HG02798 (cell line): ENCODE results near the gene LRRC49.
"Not testable (repeated sequence)": the region's sequence is repeated elsewhere in the genome, so short reads cannot be mapped to it uniquely, and the experiment has no call there.

Experiments
- ATAC-seq: cut with Tn5 transposase; IDR thresholded peaks from one replicate; pipeline ENCODE4 v1.9.1; 2021; ENCODE audit warnings: mild to moderate bottlenecking; ENCODE audit not compliant: unreplicated experiment, poor library complexity

The LRRC49 gene

DNA sequence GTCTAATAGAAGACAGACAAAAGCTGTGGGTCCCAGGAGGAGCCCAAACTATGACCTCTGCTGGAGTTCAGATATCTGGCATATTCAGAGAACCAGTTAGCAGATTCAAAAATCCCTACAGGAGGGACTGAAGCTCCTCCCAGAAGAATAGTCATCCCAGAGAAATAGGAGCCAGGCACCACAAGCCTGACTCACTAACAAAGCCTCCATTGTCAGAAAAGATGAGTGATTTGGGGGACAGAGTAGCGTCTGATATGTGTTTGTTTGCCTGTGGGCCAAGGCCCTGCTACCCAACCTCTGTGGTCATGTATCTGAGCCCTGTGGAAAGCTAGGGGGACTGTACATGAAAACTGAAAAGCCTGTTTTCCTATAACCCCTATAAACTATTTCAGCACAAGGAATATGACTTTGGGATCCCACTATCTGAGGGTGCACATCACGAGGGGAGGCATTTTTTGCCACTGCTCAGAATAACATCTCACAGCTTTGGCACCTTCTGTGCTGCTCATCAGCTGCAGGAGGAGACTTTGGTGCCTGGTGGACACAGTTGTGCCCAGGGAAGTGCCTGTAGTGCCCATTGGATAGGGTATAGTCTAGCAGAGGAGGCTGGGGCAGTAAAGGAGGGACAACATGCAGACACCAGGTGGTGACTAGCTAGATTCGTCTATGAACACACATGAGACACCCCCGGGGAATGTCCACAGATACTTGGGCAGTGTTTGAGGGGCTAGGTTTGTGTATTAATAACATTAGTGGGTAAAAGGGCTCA is 29.0 kb upstream of the LRRC49 start:
- ATAC-seq: no peak

DNA sequence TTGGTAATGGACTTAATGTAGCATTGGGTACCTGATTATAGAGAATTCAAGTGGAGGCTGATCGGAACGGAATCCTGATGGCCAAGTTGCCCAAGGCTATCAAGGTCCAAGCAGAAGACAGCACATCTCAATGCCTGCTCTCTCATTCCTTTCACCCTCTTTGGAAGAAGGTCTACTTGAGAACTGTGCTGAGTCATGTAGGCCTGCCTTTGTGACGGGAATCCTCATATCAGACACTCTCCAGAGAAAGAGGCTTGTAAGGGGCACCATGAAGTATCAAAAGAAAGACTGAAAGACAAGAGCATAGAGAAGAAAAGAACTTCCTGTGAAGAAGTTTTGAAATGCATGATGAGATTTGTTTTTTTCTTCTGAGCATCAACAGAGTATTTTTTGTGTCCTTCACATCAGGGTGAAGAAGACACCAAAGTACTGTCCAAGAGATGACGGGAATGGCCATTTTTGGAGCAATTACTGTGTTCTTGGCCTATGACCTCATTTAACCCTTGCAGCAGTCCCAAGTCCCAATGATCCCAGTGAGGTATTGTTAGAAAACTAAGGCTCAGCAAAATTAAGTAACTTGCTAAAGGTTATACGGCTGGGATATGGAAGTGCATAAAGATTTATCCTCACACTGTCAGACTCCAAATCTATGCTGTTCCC is 25.5 kb upstream of the LRRC49 start:
- ATAC-seq: no peak

DNA sequence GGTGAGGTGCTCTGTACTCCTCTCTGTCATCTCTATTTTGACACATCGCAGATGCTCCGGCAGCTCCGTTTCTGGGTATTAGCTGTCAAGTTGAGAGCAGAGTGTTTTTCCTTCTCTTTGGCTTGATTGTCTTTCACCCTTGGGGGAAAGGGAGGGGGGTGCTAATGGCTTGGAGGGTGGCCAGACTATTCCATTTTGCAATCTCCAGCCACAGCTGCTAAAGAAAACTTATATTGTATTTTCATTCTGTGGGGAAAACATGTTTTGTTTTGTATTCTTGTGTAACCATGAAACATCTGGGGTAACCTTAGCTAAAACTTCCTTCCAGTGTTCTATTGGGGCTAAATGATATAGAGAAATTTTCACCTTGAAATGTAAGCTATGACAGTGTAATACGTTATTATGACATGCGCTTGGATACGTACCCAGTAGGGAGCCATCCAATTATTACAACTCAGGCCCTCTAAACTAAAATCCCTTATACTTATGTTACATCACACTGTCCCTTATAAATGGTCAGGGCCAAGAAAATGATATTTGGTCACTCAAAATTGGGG is 24.6 kb upstream of the LRRC49 start:
- ATAC-seq: no peak

DNA sequence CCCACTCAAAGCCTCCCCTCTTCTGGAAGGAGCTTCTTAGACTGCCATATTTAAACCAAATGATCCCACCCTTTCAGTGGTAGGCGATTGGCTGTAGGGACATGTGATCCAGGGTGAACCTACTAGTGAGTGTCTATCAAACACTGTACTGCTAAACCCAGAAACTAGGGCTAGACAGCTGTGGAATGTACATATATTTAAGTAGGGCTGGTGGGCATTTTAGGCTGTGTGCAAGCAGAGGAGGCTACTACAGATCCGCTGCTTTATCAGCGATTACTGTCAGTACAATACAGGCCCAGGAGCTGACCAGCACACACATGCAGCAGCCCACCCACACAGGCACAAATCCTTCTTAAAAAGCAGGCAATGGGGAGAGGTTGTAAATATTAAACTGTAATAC is 23.3 kb upstream of the LRRC49 start:
- no peak for ATAC-seq

DNA sequence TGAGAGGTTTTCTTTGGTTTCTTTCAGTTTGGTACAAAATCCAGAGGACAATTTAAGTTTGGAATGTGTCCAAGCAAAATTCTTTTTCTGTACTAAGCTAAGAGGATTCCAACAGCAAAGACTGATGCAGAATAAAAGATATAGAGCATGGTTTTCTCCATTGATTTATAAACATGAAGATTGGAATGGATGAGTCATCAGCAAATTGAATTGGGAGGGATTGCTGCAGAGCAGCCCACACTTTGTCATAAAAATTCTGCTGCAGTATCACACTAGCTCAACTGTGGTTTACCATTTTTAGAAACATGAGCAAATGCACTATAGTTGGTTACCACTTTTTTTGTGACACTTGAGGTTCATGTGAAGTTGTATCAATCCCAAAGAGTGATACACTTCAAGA is 22.6 kb upstream of the LRRC49 start:
- ATAC-seq: no peak

DNA sequence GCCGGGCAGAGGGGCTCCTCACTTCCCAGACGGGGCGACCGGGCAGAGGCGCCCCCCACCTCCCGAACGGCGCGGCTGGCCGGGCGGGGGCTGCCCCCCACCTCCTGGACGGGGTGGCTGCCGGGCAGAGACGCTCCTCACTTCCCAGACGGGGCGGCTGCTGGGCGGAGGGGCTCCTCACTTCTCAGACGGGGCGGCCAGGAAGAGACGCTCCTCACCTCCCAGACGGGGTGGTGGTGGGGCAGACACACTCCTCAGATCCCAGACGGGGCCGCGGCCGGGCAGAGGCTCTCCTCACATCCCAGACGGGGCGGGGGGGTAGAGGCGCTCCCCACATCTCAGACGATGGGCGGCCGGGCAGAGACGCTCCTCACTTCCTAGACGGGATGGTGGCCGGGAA is 21.1 kb upstream of the LRRC49 start:
- not testable (repeated sequence) for ATAC-seq

DNA sequence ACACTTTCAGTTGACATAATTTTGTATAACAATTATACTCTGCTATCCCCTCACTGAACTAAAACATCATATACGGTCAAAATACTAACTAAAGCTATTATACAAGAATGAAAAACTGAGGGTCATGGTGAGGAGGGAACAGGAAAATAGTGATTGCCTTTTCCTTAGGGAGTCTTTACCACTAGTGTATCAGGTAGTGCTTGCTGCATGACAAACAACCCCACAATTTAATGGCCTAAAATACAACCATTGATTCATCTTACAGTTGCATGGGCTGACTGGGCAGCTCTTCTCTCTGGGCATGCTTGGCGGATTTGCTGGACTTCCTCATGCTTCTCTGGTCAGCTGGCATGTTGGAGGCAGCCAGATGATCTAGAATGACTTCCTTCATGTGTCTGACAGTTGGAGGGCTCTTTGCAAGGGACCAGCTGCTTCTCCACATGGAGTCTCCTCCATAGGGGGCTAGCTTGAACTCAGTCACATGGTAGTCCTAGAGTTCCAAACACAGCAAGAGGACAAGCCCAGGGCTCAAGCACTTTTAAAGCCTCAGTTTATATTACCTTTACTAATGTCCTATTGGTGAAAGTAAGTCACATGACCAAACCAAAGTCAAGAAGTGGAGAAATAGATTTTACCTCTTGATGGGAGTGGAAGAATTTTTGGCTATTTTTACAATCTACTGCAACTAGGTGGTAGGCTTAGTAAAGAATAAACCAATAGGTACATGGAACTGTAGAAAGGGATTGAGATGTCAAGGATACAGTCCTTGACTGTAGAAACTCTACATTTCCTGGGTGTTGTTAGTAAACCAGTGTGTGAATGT is 19.2 kb upstream of the LRRC49 start:
- no peak for ATAC-seq

DNA sequence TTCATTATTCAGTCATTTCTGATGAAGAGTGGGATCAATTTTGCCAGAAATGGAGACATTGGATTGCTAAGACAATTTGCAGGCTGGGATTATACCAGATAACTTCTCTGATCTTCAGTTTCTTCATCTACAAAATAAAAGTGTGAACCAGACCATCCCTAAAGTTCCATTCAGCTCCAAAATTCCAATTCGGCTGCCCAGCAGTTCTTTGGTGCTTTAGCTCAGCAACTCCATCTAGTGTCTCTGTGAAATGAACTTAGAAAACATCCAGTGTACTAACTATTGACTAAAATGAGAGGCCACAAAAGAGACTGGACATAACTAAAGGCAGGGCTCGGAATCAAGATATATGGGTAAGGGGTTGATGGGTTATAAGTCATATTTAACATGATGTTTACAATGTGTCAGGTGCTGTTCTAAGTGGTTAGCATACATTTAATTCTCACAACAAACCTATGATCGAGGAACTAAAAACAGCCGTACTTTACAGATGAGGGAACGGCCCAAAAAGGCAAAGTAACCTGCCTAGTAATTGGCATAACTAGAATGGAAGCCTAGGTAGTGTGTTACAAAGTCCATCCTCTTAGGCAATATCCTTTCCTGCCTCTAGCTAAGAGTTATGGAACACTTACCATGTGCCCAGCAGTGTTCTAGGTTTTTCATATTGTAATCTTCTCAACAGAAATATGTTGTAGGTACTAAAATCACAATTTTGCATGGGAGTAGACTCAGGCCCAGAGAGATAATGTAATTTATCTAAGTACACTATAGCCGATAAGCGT is 17.4 kb upstream of the LRRC49 start:
- no peak for ATAC-seq

DNA sequence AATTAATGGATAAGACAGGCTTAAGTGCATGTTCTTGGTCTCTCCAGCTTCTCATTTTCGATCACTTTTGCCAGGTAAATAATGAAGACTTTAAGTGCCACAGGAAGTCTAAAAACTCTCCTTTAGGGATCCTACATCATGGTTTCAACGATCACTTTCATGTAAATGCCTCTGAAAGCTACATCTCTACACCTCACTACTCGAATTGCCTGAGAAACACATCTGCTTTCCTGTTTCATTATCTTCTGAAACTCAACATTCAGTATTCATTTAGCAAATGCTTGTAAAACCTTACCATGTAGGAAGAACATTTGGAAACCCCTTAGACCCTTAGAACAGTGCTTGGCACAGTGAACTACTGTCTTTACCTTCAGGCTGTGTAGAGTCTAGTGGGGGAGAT is 16.6 kb upstream of the LRRC49 start:
- ATAC-seq: no peak

DNA sequence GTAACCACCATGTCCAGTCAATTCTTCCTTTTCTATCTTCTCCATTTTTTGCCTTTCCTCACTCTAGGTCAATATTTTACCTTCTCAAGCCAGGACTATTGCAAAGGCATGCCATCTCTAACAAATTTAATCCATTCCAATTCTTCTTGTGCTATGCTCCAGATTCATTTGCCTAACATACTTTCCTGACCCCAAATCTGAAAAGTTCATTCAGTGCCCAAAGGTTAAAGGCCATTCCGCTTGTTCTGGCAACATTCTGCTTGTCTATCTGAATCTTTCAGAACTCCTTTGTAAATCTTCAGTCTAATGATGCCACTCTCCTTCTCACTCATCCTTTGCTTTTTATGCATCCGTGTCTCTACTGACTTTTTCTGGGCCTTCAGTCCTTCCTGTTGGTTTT is 15.9 kb upstream of the LRRC49 start:
- ATAC-seq: no peak

DNA sequence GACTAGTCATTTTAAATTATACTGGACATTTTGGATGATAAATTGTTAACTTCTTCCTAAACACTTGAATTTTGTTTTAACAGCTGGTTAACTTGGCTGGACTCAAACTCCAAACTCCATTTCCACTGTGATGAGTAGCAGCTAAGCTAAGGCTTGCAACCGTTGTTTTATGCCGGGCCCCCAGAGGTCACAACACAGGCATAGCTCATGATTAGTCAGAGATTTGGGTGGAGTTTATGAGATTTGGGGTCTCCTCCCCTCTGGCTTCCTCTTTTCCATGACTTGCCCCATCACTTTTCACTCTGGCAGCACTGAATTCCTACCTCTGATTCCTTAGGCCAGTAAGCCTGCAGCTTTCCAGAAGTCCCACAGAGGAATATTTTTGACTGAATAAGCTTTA is 13.2 kb upstream of the LRRC49 start:
- no peak for ATAC-seq

DNA sequence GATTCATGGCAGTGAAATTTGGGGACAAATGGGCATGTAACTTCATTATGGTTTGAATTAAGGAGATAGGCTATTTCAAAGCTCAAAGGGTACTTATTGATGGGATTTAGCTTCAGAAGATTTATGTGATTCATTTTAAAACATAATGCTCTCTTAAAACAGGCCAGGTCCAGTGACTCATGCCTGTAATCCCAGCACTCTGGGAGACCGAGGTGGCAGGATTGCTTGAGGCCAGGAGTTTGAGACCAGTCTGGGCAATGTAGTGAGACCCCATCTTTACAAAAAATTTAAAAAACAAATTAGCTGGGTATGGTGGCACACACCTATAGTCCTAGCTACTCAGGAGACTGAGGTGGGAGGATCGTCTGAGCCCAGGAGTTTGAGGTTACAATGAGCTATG is 11.8 kb upstream of the LRRC49 start:
- ATAC-seq: no peak

DNA sequence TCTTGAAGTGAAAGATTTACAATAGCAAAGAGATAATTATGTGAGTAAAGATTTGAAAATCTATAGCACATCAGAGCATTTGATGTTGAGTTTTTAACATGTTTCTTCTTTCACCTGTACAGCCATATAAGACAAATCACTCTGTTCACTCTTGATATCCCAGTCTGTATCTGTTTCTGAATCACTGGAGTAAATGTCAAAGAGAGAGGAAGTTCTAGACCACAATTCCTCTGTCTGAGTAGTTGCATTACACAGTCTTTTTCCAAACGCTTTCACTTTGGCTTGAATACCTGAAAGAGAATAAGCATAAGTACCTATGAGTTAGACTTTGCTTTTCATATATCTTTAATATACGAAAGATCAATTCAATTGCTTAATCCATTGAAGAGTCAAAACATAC is 10.3 kb upstream of the LRRC49 start:
- ATAC-seq: no peak

DNA sequence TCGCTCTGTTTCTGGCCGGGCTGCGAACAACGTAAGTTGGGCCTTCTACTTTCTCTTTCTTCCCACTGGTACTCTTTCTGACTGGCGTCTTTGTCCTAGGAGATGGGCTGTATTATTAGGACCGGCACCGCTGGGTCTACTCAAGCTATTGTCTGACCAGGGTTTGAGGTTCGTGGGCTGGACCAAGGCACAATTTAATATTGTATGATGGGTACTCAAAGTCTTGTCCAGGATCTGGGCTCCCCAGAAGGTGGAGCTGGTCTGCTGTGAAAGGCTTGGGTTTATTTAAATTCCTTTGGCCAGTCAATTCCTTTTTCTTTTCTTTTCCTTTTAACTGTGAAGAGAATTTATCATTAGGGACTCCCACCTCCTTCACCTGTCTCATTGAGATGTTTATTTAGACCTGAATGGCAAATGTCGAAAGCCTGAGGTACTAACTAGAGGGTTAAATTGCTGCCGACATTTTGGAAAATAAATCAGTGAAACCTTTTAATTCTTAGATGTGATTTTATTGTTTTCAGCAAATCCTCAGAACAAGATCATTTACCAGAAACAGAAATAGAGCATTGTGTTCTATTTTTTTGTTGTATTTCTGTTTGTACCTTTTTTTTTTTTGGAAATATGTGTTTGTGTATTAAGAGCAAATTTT is 410 bp downstream of the LRRC49 start:
- ATAC-seq: peak; percentile 20

DNA sequence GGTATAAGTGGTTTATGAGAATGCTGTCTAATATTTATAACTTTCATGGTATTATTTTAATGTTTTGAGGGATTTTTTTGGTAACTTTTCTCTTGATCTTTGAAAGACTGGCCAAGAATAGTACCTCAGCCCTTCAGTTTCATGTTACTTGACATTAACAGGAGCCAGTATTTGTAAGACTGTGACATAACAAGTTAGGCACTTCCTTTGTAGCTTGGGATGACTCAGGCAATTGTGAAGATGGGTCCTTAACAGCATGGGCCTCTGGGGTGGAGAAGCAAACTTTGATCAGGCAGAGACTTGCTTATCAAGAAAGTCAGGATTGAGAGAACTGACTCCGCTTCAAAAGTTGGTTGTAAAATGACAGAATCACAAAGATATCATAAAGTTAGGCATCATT is 9.5 kb downstream of the LRRC49 start:
- no peak for ATAC-seq

DNA sequence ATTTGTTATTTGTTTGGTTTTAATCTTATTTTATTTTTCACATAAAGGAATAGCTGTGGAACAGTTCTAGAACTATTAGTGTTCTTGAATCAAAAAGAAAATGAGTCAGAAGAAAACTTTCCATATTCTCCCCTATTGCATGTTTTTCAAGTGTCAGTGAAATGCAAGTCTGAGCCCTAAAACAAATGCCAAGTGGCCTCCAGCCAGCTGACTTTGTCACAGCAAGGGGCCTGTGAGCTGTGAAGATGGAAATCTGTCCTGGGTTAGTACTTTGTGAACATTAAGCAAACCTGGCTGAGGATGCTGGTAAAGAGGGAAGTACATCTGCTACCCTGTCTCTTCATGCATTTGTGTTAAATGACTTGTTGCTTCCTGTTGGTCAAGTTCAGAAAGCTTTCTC is 14.2 kb downstream of the LRRC49 start:
- ATAC-seq: no peak

DNA sequence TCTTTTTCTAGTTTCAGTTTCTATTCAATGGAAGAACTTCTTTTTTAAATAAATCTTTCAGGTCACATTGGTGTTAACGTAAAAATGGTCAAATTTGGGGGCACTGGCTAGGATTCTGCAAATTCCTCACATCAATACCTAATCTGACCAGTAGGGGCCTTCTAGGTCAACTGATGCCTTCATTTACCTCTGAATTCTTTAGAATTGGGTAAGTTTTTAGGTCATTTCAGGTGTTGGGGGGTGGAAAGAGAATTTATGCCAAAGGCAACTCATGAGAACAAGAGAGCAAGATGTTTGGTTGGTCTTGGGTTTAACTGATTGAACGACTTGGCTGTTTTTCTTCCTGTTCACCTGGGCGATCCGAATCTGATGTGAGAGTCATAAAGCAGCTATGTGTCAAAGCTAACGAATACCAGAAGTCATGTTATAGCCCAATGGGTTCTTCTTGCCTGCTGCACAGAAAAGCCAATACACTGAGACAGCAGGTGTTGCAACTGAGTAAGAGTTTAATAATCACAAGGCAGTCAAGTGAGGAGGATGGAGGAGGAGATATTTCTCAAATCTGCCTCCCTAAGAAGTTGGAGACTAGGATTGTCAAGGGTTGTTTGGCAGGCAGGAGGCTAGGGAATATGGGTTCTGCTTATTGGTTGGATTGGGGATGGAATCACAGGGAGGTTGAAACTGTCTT is 15.3 kb downstream of the LRRC49 start:
- no peak for ATAC-seq

DNA sequence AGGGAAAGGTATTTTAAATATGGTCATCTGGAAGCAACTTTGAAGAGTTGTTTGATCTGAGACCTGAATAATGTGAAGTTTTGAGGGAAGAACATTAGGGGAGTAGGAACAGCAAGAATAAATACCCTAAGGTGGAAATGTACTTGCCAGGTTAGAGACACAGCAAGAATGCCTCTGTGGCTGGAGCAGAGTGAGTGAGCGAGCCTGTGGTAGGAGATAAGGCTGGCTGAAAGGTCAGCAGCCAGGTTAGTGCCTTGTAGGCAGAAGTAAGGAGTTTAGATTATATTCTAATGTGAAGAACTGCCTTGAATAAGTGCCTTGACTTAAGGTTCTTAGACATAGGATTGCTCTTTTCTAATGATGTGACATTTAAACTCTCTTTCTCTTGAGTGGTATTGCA is 18.3 kb downstream of the LRRC49 start:
- ATAC-seq: no peak

DNA sequence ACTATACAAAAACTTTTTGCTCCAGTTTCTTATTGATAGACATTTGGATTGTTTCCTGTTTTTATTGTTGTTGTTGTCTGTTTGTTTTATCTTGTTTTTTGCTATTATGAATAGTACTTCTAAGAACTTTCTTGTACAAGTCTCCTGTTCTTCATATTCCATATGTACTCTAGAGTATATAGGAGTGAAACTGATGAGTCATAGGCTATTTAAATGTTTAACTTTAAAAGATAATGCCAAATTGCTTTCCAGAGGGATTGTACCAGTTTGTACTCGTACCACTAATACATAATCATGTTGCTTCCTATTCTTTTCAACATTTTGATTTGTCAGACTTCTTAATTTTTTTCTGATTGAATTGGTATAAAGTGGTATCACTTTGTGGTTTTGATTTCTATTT is 19.6 kb downstream of the LRRC49 start:
- no peak for ATAC-seq
